ENCODE data around the gene MTMR3.
"Not testable (repeated sequence)": the region's sequence is repeated elsewhere in the genome, so short reads cannot be mapped to it uniquely, and the experiment has no call there.

MTMR3 gene

DNA sequence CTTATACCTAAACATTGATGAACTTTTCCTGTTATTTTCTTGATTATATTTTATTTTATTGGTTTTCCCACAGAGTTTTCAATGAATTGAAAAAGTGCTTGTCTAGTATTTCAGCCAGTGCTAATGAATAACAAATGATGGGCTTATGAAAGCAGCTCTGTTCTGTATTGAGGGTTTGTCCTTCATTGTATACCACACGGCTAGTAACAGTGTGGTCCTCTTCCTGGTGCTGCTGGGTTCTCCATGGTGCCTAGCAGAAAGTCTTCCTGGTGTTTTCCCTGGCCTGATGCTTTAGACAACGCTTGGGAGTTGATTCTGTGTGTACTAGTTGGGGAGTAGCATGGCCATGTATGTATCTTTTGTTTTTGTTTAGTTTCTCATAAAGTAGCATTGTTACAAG, 89.1 kb downstream of the MTMR3 start:
- no peak for DNase-seq

DNA sequence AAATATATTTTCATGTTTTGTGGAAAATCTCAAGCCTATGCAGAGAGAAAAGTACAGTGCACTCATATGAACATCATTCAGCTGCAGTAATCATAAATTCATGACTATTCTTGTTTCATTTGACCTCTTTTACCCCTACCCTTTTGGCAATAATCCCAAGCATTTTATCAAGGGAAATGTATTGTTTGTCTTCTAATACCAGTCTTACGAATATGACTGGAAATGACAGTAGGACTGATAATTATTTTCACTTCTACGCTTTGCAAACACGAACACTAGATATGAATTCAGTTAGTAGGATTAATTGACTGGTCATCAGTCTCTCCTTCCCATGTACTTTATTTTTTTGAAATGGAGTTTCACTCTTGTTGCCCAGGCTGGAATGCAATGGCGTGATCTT, 90.3 kb downstream of the MTMR3 start:
- no peak for DNase-seq

DNA sequence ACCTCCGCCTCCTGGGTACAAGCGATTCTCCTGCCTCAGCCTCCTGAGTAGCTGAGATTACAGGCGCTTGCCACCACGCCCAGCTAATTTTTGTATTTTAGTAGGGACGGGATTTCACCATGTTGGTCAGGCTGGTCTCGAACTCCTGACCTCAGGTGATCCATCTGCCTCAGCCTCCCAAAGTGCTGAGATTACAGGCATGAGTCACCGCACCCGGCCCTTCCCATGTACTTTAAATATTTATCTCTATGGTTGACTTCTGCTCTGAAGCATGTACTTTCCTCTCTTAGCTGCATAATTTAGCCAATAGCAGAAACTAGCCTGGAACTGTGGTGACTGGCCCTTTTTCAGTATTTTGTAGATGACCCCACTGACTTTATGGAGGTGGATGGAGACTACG, 90.7 kb downstream of the MTMR3 start:
- not testable (repeated sequence) for DNase-seq

- no peak for DNase-seq
Observed at GRCh38 chr22:29975494-29975893, 92.5 kb downstream of the MTMR3 start.

DNA sequence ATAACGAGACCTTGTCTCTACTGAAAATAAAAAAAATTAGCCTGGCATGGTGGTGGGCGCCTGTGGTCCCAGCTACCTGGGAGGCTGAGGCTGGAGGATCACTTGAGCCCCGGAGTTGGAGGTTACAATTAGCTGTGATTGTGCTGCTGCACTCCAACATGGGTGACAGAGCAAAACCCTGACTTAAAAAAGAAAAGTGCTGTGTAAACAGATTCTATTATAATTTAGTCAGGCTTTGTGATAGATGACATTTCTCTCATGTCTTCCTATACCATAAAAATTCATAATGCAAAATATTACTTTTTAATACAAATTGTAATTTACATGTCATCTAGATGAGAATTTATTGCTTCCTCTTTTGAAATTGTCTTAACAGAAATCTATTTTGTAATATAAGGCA, 94.1 kb downstream of the MTMR3 start:
- no peak for DNase-seq

DNA sequence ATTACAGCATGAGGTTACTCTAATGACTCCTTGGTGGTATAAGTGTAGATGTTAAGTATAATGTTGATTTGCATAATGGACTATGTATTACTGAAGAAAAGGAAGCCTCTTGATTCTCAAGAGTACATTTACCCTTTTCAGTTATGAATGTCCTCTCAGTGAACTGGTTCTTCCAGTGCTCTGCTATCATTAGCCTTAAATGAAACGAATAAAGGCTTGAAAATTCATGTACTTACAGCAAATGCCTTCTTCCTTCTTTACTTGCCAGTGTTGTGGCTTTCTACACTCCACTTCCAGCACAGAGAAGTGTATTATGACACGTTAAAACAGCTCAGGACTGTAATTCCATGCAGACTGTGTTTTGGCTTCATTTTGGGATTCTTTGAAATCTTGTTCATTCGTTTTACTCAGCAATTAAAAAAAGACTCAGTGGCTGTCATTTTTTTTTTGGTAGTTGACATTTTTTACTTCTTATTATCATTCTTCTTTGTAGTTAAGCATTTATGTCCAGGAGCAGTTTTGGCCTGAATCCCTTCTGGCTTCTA, 96.9 kb downstream of the MTMR3 start:
- no peak for DNase-seq

- DNase-seq: no peak
Observed at GRCh38 chr22:29983296-29983917, 100.4 kb downstream of the MTMR3 start.

- DNase-seq: no peak
Observed at GRCh38 chr22:29985912-29986311, 102.9 kb downstream of the MTMR3 start.

DNA sequence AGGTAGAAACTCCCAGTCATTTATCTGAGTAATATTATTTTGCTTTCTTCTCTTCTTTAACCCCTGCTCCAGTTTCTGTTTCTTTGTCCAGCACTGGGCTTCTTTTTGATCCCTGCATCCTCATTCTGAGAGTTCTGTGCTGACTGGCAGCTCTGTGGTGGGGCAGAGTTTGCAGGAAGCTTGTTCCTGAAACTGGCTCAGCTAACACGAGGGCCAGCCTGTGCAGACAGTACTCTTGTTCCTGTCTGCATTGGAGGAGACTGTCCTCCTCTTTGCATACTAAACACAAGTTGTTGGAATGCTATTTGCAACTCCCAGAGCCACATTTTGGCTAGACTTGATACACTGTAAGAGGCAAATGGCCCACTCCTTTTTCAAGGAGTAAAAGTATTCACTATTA, 104.2 kb downstream of the MTMR3 start:
- peak; percentile 50 for DNase-seq

DNA sequence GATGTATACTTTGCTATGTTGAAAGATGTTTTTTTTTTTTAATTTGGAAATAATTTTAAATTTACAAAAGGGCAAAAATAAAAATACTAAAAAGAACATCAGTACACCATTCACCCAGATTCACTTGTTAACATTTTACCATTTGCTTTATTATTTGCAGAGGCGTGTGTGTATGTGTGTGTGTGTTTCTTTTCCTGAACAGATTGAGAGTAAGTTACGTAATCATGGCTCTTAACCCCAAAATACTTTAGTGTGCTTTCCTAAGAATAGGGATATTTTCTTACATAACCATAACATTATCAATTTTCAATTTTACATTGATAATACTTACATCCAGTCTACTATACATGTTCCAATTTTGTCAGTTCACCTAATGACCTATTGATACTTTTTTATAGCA, 105.7 kb downstream of the MTMR3 start:
- DNase-seq: no peak

DNA sequence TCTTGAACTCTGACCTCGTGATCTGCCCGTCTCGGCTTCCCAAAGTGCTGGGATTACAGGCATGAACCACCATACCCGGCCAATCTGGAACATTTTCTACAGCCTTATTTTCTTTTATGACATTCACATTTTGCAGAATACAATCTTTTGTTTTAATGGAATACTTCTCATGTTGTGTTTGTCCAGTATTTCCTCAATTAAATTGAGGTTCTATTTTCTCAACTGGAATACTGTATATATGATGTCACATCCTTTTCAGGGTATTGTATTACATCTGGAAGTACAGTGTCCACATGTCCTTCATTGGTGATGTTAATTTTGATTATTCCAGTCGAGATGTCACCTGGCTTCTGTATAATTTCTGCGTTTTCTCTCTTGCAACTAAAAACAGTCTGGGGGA, 106.5 kb downstream of the MTMR3 start:
- DNase-seq: no peak

DNA sequence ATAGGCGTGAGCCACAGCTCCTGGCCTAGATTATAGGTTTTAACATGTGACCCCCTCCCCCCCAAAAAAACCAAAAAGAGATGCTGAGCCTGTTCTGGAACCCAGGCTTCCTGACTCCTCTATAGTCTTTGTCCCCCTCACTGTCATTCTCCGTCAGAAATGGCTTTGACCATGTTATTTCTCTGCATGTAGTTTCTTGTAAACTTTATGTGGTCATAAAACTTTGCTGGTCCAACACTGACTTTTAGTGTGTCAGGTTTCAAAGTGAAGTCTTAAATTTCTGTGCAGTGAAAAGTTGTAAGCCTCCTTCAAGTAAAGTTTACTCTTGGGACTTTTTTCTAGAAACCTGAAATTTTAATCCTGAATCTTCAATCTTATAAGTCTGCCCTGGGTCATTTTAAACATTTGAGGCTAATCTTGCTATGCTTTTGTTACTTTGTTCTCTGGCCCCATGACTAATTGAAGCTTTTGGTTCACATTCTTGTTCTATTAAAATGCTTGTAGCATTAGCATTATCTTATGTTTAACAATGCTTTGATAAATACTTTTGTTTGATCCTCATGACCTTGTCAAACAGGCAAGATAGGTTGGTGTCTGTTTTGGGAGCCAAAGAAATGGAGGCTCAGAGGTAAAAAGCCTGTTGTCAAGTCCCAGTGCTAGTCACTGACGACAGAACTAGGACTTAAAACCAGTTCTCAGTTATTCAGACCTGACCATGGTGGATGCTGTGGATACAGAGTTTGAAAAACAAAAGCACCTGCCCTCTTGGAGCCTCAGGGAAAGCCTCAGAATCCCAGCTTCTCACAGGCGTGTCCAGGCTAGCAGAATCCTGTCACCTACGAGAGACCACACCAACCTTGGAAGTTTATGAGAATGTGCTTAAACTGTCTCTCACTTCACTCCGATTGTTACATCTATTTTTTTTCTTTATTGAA, 109.6 kb downstream of the MTMR3 start:
- no peak for DNase-seq

- DNase-seq: no peak
Observed at GRCh38 chr22:29994027-29994715, 111.2 kb downstream of the MTMR3 start.

DNA sequence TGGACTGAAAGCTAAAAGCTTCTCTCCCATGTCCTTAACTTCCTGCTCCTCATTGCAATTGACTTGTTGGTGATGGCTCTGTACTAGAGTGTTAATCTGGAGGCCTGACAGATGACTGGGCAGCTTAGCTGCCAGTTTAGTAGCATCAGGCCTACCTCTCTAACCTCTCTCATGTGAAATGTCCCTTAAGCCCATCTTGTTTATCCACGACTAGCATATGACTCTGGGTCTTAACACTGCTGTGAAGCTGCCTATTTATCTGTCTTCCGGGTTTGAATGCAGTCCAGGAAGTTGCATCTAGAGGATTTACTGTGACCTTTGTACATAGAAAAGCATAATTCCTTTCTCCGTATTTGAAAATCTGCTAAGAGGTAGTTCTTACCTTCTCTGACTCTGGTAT, 112.0 kb downstream of the MTMR3 start:
- DNase-seq: no peak

DNA sequence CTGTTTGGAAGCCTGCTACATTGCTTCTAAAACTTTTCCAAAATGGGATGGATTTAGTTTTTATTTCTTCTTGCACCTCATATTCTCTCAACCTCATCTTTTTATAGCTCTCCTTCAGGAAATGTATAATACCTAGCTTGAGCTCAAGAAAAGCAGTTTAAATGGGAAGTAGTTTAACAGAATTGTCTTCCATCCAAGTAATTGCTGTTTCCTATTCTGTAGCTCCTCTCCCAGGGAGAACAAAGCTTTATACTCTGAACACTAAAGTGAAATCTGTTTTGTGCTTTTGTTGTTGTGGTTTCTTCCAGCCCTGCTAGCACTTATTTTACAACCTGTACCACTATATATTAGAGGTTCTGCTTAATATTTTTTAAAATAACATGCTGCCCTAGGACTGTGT, 114.1 kb downstream of the MTMR3 start:
- DNase-seq: no peak

- DNase-seq: no peak
Observed at GRCh38 chr22:29997516-29997915, 114.5 kb downstream of the MTMR3 start.

GRCh38 chr22:29998627-29999384, 115.8 kb downstream of the MTMR3 start:
- DNase-seq: no peak

GRCh38 chr22:30000566-30000965, 117.6 kb downstream of the MTMR3 start:
- no peak for DNase-seq

DNA sequence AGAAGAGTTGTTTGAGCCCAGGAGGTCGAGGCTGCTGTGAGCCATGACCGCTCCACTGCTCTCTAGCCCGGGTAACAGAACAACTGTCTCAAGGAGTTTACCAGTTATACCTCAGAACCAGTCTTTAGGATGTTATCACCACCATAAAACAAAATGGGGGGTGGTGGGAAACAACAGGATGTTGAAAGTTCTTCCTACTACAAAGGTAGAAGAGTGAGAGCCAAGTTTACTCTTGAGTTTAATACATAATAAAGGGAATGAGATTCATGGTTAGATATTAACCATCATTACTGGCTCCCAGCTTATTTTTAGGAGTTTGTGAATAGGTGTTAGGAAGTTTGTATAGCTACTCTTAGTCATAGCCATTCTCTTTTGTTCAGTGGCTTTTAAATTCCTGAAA, 118.5 kb downstream of the MTMR3 start:
- no peak for DNase-seq

DNA sequence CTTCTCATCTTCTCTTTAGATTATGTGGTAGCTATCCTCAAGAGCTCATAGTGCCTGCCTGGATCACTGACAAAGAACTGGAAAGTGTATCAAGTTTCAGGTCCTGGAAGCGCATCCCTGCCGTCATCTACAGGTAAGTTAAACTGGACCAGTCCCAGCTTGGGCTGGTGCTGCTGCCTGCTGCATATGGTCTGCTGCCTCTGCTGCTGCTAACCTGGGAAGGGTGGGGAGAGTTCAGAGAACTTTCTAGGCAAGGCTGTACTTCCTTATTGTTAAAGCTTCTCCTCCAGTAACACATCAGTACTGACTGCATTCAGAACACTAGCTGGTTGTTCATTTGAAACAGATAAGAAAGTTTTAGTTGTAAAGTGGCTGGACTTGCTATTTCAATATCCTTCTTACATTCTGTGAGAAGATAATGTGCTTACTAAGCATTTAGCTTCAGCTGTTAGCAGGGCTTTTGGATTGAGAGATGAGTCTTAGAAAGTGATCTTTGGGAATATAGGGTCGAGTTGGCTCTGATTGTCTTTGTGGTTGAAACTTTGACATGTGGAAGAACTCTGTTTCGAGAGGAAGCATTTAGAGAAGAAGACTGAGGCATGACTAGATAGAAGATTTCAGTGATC, 120.0 kb downstream of the MTMR3 start:
- no peak for DNase-seq

DNA sequence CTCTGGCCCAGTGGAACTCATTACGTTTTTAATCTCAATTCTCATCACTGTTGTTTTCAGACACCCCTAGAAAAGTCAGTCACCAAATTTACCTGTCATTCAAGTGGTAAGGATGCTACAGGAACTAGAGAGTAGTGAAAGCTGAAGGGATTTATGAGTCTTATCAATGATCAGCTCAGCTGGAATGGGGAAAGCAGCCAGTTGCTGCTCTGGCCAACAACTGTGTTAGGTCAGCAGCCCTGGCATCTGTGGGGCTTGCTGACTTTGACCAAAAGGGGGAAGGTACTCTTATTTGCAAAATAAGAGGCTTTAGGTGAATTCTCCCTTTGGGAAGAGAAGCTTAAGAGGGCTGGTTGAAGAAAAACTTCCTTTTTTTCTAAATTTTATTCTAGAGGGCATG, 121.1 kb downstream of the MTMR3 start:
- DNase-seq: no peak

DNA sequence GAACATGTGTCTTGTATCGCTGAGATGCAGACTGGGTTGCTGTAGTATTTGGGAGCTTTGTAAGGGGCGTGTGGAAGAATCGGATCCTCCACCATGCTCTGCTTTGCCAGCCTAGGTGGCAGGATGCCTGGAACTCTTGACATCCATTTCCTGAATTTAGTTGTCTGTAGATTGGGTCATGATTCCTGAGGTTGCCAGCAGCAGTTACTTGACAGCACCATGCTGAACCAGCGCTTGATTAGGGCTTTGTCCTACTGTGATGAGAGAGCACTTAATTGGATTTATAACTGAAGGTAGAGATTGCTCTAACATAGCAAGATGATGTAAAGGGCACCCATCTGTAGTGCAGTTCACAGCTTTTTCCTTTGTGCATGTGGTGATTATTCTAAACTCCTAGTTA, 121.7 kb downstream of the MTMR3 start:
- DNase-seq: no peak

All from midbrain (tissue), 1 donor.